DLD1 (cell line): Measurements from ENCODE around the gene ARID1B.

Experiments
- in situ Hi-C: cut with HindIII; loops from 2 replicates; pipeline ENCODE4 v1.10.0; 2017; ENCODE audit warnings: low sequenced_read_pairs

ARID1B gene

DNA sequence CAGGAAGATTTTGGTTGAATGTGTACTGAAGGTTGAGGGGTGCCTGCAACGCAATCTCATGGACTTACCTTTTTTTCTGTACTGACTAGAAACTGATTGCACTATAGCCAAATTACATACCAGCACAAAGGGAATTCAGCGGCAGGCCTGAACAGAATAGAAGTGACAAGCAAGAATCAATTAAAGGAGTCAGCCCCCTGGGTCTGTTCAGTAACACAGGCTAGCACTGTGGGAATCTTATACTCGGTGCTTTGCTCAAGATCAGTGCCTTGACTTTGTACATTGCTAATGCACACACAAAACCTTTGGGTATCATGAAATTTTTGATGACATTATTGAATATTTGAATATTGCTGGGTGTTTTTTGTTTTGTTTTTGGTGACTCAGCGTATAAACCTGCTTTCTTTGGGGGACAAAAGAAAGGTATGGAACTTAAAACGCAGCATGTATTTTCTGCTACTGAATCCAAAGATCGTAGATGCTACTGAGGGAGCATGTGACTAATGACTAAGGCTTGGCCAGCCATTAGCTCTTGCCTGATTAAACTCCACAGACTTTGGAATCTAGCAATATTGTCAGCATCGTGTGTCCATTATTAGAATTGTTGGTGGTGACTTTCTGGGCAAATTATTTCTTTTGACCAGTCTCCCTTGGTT lies 236.6 kb downstream of the ARID1B start:
- in situ Hi-C loops = no loop called here

DNA sequence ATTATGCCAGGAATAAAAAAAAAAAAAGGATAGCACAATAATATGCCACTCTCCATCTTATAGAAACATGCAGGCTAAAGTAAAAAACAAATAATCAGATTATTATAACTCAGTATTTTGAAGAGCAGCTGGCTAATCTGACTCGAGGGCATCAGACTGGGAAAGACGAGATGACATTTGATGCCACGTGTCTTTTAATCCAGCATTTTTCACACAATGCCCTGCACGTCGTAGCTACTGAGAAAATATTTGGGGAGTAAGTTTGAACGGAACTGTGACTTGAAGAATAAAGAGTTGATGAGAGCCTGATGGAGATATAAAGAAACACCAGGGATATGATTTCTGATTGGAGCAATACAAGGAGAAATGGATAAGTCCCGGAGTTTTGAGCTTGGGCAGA lies 237.7 kb downstream of the ARID1B start:
- in situ Hi-C loops = no loop called here

DNA sequence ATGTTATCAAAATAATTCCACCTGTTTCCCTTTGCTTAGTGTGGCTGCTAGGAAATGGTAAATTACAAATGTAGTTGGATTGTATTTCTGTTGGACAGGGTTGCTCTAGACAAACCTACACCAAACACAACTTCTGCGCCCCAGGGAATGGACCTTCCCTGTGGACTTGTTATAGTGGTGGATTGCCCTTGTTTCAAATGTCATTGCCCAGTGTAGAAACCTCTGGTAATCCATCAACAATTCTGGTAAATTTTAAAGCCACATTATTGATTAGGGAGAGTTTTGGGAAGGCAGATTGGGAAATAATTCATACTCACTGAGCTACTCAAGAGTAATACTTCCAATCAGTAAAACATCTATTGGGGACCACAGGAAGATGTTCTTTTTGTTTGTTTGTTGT lies 239.8 kb downstream of the ARID1B start:
- in situ Hi-C loops = no loop called here

DNA sequence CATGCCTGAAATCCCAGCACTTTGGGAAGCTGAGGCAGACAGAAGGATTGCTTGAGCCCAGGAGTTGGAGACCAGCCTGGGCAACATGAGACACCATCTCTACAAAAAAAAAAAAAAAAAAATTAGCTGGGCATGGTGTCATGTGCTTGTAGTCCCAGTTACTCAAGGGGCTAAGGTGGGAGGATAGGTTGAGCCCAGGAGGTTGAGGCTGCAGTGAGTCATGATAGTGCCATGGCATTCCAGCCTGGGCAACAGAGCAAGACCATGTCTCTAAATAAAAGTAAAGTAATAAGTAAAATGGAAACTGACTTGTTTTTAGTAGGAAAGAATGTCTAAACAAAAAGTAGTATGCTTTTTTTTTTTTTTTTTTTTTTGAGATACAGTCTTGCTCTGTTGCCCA lies 240.7 kb downstream of the ARID1B start:
- in situ Hi-C loops = no loop called here

DNA sequence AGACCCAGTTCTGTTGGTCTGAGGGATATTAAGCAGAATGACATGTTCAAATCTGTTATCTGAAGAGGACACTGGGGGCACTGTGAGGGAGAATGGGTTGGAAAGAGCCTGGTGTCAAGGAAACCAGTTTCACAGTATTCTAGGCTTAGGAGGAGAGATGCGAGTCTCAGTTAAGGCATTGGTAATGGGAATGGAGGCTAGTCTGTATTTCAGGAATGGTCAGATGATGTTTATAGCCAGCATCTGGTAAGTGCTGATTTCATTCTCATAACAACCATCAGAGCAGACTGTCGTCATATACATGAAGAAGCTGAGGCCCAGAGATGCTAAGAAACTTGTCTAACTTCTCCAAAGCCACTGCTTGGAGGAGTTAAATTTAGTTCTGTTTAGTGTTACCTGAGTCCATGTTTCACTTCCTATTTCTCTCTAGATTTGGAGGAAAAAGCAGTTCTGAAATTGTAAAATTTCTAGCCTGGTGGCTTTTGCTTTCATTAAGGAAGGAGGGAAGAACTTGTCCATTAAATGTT lies 242.0 kb downstream of the ARID1B start:
- in situ Hi-C loops = no loop called here

DNA sequence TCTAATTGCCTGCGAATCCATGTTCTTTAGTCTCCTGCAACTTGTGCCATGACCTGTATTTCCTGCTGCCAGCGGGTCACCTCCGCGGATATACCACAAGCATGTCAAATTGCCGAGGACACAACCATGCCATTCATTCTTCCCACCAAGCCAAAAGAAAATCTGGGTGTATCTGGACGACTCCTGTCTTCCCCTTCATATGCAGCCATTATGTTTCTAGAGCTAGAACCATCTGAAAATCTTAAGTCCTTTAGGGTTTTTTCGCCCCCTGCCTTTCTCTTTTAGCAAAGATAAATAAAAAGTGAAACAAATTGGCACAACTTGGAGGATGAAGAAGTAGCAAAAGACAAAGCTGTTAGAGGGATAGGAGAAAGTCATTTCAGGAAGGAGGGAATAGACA lies 242.6 kb downstream of the ARID1B start:
- in situ Hi-C loops = no loop called here

DNA sequence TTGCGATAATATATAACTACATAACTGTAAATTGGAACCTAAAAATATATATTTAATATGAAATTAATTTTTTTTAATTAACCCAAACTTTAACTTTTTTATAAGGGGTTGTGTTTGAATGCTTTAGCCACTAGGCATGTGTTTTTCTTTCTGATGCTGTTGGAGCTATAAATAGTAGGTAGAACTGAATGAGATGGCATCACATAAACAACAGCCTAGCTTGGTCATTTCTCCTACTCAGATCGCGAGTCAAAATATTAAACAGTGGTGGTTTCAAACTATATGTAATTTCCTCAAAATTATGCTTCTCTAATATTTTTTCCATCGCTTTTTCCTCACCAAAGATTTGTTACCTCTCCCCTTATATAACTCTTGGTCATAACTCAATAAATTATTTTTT lies 243.2 kb downstream of the ARID1B start:
- in situ Hi-C loops = no loop called here

DNA sequence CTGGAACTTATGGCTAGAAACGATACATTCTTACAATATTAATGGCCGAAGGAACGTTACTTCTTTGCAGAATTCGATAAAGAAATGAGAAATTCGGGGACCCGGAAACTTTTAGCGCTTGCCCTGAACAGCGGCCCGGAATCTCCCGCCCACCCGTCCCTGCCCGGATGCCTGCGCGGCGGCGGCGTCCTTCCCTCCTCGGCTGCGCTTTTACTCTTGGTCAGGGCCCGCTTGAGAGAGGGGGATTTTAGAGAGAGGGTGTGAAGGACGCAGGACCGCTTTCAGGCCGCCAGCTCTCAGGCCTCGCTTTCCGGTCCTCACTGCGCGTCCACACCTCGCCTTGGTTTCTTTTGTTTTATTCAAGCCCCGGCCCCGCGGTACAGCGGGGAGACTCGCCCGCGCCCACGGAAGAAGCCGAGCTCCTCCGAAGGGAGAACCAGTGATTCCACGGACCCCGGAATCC lies 243.7 kb downstream of the ARID1B start:
- in situ Hi-C loops = no loop called here

DNA sequence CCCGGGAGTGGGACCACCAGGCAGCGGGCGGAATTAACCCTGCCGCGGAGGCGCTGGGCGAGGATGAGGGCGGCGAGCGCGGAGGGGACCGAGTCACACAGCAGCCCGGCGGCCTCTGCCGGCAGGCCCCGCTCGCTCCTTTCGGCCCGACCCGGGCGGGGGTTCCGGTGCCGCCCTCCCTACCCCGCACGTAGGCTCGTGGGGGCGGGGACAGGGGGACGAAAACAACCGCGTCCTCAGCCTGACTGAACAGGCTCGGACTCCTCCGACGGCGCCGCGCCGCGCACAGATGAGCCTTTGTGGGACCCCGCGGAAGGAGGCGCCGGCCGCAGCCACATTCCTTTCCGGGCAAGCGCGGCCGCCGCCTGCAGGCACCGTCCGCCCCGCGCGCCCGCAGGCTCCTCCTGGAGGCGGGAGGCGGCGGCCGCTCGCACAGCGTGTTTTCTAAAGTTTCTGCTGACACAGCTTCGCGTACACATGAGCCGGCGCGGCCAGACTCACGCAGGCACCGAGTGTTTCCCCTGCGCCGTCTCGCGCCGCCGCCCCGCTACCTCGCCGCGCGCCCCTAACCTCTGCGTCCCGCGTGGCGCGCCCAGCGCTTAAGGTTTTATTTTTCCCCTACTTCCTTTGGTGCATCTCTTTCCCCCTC lies 244.3 kb downstream of the ARID1B start:
- in situ Hi-C loops = no loop called here

DNA sequence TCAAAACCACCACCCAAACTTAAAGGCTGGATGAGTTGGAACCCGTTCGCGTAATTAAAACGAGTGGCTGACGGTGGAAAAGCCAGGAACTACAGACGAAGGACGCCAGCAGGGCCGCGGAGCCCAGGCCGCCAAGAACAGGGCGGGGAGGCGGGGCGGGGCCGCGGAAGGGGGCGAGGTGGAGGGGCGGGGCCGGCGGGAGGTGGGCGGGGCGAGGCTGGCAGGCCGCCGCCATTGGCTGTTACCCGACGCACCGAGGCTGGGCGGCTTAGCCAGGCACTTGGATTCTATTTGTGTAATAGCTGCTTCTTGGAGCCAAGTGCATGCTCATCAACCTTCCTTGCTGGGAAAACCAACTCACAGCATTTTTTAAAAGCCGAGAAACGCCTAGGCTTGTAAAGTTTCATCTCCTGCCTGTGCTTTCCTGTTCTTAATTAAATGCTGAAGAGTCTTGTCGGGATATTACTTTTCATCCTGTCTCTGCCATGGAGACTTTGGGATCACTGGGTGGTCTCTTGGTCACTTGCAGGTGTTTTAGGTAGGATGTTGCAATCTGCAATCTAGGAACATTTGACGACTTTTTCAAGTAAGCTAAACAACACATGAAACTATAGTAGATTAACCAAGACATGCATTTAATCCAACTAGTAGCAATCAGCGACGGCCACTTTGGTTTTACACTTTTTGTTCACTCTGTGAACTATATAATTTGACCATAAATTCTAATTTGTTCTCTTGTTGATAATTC lies 245.0 kb downstream of the ARID1B start:
- in situ Hi-C loops = no loop called here

DNA sequence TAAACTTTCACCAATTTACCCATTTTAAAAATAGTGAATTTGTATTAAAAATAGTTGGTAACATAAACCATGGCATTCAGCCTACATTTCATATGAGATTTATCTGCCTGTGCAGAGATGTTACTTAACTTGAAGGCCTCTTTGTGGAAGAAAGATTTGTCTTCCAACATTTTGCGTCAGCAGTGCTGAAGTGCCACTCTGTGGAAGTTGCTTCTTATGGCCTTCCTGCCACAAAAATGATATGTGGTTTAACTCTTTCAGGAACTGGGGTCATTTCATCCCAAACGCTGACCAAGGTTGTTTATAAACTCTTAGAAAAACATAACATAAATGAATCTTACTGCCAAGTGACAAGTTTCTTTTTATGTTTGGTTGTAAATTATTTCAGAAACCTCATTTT lies 246.8 kb downstream of the ARID1B start:
- in situ Hi-C loops = no loop called here

DNA sequence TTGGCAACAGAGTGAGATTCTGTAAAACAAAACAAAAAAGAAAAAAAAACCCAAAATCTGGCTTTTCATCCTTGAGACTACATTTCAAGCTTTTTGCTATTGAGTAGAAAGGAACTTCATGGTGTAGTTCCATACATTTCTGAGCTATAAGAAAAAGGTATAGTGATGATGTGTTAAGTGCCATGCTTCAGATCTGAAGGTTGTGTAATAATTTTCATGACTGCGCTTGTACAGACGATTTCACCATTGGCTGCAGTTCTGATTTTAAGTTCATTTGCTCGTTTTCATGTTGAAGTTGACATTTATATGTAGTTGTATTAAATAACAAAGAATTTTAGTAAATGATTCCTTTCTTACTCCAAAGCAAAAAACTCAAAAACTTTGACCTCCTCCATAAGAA lies 247.6 kb downstream of the ARID1B start:
- in situ Hi-C loops = no loop called here

DNA sequence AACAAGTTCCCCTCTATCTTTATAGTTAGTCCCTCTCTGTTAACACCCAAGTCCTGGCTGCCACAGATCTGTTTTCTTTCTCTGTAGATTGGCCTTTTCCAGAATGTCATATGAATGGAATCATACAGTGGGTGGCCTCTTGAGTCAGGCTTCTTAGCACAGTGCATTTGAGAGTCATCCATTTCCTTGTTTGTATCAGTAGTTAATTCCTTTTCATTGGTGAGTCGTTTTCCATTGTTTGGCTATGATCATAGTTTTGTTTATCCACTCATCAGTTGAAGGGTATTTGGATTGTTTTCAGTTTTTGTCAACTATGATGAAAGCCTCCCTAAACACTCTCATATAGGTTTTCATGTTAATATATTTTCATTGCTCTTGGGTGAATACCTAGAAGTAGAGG lies 248.3 kb downstream of the ARID1B start:
- in situ Hi-C loops = no loop called here

DNA sequence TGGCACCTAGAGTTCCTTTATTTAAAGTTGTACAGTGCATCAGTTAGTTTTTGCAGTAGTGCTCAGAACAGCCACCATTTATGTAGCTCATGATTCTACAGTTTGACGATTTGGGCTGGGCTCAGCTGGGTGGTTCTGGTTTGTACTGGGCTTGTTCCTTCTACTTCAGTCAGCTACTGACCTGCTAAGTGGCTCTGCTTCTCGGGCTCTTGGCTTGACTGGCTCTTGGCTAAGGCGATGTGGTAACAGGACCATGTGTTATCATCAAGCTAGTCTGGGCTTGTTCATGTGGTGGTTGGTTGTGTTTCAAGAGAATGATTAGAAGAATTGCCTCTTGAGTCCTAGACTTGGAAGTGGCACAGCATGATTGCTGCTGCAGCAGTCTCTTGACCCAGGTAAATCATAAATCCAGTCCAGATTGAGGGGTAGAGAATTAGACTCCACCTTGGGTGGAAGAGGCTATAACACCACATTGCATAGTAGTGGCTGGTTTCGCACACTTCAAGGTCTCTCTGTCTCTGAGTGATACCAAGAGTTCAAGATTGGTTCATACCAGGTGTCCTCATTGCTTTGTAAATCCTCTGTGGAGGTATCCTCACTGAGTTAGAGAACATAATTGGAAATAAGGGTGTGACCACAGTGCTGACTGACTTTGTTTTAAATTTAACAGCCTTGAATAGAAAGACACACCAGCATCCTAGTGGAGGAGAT lies 253.0 kb downstream of the ARID1B start:
- in situ Hi-C loops = no loop called here

DNA sequence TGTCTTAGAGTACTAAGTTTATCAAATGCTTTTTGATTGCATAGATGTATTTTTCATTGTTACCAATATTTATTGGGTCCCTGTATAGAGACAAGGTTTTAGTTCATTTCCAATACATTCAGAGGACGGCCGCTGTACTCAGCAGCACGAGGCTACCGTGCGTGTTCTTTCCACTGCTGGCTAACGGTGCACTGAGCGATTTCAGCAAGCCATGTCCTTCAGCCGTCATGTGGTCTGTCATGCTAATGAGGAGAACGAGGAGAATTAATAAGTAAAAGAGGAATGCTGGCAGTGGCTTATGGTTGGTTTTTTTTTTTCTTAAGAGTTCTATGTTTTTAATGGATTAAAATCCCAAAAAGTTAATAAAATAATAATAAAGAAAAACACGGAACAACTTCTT lies 253.6 kb downstream of the ARID1B start:
- in situ Hi-C loops = no loop called here

DNA sequence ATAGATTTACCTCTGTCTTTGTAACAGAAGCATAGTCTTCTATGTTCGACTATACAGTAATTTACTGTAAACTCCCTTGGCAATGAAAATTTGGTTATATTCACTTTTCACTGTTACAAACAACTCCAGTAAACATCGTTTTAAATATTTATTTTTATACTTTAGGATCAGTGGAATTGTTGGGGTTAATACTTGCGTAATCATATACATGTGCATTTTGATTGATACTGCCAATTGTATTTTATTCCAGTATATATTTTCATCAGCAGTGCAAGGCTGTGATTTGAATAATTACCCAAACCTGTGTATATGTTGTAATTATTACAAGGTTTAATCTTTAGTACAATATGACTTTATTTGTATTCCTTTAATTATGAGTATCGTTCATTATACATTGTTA lies 255.7 kb downstream of the ARID1B start:
- in situ Hi-C loops = no loop called here

DNA sequence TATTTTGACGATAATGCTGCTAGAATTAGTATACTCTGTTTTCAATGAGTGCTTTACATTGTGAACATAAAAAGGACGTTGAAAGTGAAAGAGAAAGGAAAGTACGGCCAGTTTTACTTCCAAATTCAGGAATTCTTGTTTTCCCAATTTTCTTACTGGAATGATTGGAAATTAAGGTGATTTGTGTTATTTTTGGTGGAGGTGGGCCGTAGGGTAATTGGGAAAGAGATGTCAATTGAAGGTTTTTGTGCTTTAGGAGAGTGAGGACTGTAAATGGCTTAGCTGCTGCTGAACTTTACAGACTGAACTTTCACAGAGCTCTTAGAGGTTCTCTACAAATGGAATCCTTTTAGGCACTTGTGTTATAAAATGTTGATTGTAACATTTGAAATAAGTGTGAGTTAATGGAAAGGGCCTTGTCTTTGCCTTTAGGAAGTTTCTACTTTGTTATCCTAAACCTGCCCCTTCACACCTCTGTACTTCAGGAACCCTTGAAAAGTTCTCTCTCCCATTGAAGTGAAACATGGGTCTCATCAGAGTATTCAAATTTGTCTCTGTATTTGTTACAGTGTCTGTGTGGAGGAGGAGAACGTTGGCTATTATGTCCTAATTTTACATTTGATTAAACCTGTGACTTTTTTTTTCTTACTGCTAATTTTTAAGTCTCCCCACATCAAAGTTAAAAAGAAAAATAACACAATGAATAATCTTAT lies 256.4 kb downstream of the ARID1B start:
- in situ Hi-C loops = no loop called here

DNA sequence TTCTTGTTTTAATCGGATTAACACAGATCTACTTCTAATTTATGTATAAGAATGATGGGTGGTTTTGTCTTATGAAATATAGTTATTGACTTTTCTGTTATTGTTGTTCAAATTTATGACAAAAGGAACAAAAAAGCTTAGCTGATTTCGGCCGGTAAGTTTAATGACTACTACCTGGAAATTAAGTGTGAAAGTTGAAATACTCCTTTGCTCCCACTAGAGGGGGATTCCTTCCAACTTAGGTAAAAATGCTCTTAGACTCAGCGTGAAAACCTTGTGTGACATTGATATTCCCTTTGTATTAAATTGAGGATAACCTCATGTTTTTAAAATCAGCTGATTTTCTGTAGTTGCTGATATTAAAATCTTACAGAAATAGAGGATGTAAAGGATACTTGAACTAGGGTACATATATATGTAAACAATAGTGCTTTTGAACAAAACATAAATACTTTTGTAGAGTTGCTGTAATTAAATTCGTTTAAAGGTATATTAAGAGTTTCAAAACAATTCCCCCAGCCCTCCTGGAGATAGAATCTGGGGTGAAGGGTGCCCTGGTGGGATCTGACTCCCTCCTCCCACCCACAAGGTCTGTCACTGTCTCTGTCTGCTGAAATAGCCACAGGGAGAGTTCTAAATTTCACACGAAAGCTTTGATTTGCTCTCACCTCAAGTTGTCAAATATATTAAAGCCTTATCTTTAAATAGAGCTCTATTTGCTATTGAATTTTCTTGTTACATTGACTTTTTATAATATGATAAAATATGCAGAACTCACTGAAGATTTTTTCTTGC lies 257.5 kb downstream of the ARID1B start:
- in situ Hi-C loops = no loop called here

DNA sequence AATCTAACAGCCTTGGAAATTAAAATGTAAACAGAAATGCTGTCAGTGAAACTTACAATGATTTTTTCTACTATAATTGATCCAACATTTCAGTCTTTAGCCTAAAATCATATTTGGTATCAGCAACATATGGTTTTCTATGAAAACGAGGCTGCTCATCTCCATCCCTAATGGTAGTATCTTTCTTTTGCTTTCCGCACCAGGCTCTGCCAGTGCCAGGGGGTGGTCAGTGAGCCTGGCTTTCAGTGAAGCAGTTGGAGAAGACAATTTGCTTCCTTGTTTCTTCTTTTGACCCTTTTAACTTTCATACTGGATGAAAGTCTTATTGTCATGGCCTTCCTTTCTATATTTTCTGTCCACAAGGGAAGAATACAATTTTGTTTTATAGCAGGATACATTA lies 258.4 kb downstream of the ARID1B start:
- in situ Hi-C loops = no loop called here

DNA sequence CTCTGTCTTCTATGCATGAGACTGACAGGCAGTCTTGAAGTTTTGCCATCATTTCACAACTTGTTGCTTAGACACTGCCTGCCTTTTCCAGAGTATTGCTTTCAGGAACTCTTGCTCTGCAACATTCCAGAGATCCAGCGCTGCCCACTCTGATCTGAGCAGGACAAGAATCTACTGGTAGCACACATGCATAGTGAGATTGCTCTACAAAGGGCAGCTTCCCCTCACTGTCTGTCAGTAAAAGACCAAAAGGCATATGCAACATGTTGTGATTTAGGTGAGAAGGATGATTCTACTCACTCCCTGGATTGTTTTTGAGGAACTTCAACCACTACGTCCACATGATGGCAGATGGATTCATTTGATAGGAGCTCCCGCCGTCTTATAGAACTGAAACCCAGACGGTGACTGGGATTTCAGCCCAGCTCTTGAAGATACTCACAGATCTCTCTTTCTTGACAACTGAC lies 259.1 kb downstream of the ARID1B start:
- in situ Hi-C loops = no loop called here
